ENCODE data around the gene ABHD1.
"Not testable (repeated sequence)": the region's sequence is repeated elsewhere in the genome, so short reads cannot be mapped to it uniquely, and the experiment has no call there.

Gene ABHD1

DNA sequence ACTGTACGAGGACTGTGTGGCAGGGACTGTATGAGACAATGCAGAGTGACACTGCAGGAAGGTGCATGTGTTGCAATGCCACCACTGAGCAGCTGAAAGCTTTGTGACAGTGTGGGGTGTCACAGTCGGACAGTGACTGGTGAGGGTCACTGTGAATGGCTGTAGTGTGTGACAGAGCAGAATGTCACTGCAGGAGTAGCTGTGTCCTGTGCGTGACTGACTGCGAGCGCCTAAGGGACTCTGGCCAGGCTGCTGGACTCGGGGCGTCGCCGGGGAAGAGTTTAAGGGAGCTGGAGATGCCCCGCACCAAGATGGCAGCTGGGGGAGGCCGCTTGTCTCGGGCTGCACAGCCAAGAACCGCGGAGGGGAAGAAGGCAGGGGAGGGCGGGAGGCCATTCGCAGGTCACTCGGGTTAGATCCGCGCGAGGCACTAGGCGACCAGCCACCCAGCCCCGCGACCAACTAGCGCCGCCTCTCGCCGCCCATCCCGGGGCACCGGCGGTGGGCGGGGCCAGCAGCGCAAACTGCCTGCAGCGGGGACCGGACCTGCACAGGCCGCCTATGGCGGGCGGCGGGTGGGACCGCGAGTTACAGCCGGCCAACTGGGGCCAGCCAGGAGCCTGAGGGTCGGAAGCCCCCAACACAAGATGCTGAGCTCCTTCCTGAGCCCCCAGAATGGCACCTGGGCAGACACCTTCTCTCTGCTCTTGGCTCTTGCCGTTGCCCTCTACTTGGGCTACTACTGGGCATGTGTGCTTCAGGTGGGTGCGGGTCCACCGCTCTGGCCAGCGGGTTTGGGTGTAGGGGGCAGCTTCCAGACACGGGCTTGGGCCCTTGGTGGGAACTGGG, at the start of gene ABHD1:
Gene ABHD1, plus strand, starts transcription at position 514 of the 849 bp plus-strand sequence. Its CDS starts 134 bp downstream, at position 648.
- DNase-seq (ENCODE audit: low read depth in 3 of 3), result peak in 1 of 3 donors; percentile 40

DNA sequence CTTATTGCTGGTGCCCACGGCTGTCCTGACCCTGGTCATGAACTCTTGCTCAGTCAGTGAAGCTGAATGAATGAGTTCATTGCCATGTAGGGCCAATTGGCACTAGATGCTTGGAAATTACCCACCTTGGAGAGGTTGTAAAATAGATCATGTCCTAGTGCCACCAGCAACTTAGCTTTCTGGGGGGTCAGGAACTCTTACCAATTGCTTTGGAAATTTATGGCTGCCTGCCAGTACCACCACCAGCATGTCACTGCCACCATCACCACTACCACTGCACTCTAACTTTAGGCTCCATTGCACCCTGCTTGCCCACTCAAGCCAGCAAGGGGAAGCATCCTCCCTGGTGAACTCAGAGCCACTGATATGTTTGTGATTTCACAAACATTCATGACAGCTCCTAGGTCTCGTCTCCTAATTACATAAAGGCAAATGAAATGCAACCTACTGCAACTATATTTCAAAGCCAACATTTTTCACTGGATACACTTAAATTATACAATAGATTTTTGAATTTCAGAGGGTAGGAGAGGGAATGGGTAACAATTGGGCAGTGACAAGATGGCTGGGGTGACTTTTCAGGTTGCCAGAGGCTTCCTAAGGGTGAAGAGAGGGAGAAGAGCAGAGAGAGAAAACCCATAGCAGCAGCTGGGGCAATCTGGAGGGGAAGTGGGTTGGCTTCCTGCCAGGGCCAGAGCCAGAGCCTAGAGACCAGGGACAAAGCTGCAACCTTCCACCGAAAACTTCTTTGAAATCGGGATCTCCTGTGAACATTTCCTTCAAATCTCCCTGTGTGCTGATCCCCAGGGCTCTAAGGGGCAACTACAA, 48.7 kb upstream of the ABHD1 start:
- DNase-seq (ENCODE audit: low read depth in 3 of 3), result no peak

DNA sequence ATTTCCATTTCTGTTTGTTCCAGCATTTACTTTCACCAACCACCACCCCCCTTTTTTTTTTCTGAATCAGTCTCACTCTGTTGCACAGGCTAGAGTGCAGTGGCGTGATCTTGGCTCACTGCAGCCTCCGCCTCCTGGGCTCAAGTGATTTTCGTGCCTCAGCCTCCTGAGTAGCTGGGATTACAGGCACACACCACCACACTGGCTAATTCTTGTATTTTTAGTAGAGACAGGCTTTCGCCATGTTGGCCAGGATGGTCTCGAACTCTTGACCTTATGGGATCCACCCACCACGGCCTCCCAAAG, 48.1 kb upstream of the ABHD1 start:
- not testable (repeated sequence) for DNase-seq (ENCODE audit: low read depth in 3 of 3)

DNA sequence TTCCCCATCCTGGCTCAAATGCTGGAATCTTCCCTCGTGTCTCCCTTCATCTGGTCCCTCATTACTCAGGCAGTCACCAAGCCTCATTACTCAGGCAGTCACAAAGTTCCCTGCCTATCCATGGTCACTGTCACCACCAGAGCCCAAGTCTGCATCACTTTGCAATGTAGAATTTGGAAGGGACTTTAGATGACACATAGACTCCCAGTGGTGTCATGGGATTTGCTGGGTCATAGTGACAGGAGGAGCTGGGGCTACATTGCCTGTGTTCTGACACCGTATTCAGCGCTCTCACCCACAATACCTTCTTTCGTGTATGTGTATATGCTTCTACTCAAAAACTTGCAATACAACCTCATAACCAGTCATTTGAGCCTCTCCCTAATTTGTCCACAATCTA, 47.3 kb upstream of the ABHD1 start:
- no peak for DNase-seq (ENCODE audit: low read depth in 3 of 3)

DNA sequence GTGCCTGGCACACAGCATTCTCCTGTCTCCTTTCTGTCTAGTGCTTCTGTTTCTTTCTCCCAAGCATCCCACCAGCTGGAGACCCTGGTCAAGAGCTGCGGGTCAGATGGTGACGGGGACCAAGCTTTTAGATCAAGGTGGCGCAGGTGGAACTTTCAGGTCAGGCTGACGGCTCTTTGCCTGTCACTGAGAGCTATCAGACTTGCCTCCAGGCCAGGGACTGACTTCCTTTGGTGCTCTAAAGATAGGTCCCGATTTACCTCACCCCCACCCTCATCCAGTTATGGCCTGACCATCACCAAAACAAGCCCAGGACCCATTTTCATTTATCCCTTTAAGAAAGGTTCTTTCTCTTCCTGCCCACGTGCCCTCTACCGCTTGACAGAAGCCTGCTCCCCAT, 46.4 kb upstream of the ABHD1 start:
- no peak for DNase-seq (ENCODE audit: low read depth in 3 of 3)

DNA sequence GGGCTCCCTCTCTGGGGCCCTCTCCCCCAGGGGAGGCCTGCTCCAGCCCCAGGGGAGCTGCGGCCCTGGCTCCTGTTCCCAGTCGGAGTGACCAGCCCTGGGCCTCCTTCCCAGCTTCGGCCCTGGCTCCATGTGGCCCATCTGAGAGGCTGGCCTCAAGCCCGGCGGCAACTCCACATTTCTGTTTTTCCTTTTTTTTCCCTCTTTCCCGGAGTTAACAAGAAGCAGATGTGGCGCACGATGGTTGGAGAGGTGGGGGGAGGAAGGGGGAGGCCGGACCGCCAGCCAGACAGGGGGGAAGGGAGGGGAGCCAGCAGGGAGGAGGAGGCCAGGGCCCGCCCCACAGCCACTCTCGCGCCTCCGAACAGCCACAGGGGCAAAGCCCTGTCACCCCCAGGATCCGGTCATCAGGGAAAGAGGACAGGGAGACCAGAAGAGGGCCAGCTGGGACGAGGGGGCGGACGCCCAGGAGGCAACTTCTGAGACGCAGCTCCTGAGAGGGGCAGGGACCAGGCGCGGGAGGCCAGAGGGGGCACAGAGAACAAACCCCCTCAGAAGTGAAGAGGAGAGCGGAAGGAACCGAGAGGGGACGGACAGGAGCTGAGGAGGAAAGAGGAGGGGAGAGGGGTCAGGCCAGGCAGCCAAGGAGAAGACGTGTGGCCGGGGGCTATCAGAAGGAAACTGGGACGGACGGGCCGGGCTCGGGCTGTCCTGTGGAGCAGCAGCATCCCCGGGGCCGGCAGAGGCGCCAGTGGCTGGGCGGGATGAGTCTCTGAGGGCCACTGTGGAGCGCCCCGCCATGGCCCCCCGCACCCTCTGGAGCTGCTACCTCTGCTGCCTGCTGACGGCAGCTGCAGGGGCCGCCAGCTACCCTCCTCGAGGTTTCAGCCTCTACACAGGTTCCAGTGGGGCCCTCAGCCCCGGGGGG, 45.1 kb upstream of the ABHD1 start, which contains the start of gene EMILIN1:
Gene EMILIN1, plus strand, starts transcription at position 349 of the 928 bp plus-strand sequence. Its CDS starts 451 bp downstream, at position 800.
- DNase-seq (ENCODE audit: low read depth in 3 of 3), result no peak

DNA sequence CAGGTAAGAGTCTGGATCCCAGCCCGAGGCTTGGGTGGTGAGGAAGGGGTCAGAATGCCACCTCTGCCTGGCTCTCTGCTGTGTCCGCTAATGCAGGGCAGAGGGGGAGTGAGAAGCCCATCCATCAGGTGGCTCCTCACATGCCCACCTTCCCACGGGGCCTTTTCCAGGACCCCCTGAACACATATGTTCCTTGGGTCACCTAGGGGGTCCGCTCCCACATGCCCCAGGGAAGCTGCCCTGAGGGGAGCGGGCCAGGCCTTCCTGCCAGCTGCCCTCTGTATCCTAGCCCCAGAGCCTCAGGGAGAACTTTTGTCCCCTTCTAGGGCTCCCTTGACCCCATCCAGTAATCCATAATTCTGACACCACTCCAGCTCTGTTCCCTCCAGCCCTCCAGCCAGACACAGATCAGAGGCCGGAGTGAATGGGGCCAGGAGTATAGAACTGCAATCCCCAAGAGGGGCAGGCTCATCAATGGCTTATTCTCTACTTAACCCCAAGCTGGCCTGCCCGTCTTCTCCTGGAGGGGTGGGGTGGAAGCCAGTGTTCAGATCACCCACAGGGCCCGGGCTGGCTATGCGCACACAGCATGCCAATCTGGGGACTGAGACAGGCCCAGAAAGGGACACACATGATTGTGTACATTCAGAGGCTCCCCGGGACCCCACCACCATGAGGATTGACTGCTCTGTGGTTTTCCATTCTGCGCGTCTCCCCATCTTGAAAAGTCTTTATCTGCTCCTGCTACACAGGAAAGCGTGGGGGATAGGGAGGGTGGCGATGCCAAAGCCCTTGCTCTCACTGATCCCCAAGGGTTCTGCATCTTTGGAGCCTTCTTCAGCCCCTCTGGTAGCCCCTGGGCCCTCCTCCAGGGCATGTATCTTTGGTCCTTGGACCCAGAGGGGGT, 44.1 kb upstream of the ABHD1 start:
- DNase-seq (ENCODE audit: low read depth in 3 of 3), result no peak

DNA sequence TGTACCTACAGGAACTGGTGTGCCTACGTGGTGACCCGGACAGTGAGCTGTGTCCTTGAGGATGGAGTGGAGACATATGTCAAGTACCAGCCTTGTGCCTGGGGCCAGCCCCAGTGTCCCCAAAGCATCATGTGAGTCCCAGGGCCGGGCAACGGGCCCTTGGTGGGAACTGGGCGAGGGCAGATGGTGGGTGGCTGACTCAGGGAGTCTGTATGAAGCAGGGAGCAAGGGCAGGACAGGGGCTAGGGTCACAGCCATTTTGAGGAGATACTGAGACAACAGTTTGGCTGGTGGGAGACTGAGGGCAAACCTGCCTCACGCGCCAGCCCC, 43.5 kb upstream of the ABHD1 start:
- DNase-seq (ENCODE audit: low read depth in 3 of 3), result no peak

DNA sequence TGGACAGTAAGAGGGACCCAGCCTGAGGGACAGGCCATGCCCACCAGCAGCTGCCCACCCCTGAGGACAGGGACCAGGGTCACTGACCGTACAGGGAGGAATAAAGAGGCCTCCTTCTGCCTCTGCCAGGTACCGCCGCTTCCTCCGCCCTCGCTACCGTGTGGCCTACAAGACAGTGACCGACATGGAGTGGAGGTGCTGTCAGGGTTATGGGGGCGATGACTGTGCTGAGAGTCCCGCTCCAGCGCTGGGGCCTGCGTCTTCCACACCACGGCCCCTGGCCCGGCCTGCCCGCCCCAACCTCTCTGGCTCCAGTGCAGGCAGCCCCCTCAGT, 43.0 kb upstream of the ABHD1 start:
- no peak for DNase-seq (ENCODE audit: low read depth in 3 of 3)

DNA sequence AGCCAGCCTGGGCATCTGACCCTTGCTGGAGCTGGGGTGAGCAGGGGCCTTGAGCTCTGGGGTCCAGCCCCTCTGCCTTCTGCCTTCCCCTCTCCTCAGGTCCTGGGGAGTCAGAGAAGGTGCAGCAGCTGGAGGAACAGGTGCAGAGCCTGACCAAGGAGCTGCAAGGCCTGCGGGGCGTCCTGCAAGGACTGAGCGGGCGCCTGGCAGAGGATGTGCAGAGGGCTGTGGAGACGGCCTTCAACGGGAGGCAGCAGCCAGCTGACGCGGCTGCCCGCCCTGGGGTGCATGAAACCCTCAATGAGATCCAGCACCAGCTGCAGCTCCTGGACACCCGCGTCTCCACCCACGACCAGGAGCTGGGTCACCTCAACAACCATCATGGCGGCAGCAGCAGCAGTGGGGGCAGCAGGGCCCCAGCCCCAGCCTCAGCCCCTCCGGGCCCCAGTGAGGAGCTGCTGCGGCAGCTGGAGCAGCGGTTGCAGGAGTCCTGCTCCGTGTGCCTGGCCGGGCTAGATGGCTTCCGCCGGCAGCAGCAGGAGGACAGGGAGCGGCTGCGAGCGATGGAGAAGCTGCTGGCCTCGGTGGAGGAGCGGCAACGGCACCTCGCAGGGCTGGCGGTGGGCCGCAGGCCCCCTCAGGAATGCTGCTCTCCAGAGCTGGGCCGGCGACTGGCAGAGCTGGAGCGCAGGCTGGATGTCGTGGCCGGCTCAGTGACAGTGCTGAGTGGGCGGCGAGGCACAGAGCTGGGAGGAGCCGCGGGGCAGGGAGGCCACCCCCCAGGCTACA, 41.4 kb upstream of the ABHD1 start:
- DNase-seq (ENCODE audit: low read depth in 3 of 3), result no peak

DNA sequence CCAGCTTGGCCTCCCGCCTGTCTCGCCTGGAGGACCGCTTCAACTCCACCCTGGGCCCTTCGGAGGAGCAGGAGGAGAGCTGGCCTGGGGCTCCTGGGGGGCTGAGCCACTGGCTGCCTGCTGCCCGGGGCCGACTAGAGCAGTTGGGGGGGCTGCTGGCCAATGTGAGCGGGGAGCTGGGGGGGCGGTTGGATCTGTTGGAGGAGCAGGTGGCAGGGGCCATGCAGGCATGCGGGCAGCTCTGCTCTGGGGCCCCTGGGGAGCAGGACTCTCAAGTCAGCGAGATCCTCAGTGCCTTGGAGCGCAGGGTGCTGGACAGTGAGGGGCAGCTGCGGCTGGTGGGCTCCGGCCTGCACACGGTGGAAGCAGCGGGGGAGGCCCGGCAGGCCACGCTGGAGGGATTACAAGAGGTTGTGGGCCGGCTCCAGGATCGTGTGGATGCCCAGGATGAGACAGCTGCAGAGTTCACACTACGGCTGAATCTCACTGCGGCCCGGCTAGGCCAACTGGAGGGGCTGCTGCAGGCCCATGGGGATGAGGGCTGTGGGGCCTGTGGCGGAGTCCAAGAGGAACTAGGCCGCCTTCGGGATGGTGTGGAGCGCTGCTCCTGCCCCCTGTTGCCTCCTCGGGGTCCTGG, 40.7 kb upstream of the ABHD1 start:
- DNase-seq (ENCODE audit: low read depth in 3 of 3), result no peak

DNA sequence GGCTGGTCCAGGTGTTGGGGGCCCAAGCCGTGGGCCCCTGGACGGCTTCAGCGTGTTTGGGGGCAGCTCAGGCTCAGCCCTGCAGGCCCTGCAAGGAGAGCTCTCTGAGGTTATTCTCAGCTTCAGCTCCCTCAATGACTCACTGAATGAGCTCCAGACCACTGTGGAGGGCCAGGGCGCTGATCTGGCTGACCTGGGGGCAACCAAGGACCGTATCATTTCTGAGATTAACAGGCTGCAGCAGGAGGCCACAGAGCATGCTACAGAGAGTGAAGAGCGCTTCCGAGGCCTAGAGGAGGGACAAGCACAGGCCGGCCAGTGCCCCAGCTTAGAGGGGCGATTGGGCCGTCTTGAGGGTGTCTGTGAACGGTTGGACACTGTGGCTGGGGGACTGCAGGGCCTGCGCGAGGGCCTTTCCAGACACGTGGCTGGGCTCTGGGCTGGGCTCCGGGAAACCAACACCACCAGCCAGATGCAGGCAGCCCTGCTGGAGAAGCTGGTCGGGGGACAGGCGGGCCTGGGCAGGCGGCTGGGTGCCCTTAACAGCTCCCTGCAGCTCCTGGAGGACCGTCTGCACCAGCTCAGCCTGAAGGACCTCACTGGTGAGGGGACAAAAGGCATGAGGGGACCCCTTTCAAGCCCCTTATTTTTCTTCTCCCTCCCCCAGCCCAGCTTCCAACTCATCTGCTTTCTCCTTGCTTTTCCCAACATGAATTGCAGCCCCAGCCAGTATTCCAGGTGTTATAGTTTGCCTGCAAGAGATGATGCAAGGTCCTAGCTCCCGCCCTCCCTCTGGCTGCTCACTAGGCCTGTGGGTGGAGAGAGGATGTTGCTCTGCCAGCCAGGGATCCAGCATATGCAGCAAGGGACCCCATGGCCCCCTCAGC, 40.0 kb upstream of the ABHD1 start:
- DNase-seq (ENCODE audit: low read depth in 3 of 3), result no peak

DNA sequence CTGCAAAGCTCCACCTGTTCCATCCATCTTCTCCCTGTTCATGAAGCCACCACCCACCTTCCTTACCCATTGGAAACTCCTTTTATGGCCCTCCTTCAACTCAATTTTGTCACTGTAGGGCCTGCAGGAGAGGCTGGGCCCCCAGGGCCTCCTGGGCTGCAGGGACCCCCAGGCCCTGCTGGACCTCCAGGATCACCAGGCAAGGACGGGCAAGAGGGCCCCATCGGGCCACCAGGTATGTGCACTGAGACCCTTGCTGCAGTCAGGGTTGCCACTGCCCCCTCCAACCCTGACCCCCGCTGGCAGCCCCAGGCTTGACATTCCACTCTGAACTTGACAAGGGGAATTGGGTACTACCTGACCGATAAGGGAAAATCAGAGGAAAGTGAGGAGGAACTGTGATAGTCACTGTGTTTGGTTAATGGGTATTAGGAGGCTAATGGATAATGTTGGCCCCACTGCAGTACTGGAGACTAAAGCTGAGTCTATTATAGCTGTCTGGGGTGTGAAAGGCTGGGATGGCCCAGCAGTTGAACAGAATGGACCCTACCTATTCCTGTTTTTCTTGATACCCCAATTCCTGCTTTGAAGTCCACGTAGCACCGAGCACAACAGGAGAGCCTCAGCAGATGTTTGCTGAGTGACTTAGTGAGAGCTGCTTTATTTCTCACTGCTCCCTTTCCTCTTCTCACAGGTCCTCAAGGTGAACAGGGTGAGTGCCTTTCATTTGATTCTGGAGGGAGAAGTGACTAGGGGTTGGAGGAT, 39.1 kb upstream of the ABHD1 start:
- no peak for DNase-seq (ENCODE audit: low read depth in 3 of 3)

DNA sequence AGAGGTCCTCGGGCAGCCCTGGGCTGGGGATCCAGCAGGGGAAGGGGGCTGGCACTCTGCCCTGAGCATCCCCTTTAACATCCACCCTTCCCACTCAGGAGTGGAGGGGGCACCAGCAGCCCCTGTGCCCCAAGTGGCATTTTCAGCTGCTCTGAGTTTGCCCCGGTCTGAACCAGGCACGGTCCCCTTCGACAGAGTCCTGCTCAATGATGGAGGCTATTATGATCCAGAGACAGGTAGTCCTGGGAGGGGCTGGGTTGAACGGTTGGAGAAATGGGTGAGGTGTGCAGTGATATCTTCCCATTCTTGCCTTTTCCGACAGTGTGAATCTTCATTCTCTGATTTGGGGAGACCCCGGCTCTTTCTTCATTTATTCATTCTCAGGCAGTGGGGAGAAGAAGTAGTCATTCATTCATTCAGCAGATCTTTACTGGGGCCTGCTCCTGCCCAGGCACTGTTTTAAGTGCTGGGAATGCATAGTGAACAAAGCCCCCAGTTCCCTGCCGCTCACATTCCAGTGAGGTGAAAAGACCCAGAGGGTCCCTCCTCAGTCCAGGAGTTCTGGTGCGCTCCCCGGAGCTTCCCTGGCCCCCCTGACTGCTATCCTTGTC, 38.4 kb upstream of the ABHD1 start:
- DNase-seq (ENCODE audit: low read depth in 3 of 3), result no peak

DNA sequence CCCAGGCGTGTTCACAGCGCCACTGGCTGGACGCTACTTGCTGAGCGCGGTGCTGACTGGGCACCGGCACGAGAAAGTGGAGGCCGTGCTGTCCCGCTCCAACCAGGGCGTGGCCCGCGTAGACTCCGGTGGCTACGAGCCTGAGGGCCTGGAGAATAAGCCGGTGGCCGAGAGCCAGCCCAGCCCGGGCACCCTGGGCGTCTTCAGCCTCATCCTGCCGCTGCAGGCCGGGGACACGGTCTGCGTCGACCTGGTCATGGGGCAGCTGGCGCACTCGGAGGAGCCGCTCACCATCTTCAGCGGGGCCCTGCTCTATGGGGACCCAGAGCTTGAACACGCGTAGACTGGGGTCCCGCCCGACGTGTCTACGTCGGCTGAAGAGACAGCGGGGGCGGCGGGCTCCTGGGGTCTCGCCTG, 37.9 kb upstream of the ABHD1 start:
- no peak for DNase-seq (ENCODE audit: low read depth in 3 of 3)

DNA sequence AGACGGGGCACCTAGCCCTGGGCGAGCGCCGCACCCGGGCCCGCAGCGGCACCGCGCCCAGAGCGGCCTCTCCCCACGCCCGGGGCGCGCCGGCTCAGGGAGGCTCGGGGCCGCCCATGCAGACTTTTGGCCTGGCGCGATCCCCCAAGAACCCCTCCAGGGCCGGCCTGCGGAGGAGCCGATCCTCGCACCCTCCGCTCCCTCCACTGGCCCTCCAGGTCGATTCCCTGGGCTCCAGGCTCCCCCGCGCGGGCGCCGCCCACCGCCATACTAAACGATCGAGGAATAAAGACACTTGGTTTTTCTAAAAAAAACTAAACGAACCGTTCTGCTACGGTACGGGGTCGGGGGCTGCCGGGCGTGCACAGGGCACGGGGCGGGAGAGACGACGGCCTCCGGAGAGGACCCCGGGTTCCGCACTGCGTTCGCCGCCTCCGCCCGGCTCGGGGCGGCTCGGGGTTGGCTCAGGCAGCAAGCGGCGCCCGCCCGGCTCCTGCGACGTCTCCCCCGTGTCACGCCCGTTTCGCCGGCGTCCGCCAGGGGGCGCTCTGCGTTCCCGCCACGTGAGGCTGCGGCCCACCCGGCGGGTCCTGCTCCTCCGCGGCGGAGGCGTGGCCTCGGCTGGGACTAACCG, 37.4 kb upstream of the ABHD1 start:
- peak; percentile 94 to 97 (median 96) for DNase-seq (ENCODE audit: low read depth in 3 of 3)
